SK-MEL-5 (cell line): ENCODE measurements around the gene KRT86. TPM values are rescaled to one million over a fixed set of nuclear protein-coding genes. Genes with fewer than 3 reads are reported as not detected.
"Not testable (repeated sequence)": the region's sequence is repeated elsewhere in the genome, so short reads cannot be mapped to it uniquely, and the experiment has no call there.

Experiments
- DNase-seq: peaks from one replicate; pipeline ENCODE4 v3.0.0-alpha.2; 2016; ENCODE audit warnings: low read depth, low spot score
- in situ Hi-C: cut with HindIII; loops from 2 replicates; pipeline ENCODE4 v1.10.0; 2016; ENCODE audit warnings: low sequenced_read_pairs, high pct_unique_total_duplicates, low pct_unique_long_range_greater_than_20kb
- total RNA-seq: library from RNA; depleted of rRNA; stranded (reverse); fragments of >200 nt; shearing (Covaris generic); gene quantifications from 2 replicates; pipeline ENCODE4 v1.2.3, GENCODE V29; 2014

The KRT86 gene
- total RNA-seq, 1 experiment from 2014 or later: not detected

GRCh38 chr12:52280319-52280795 is 5.9 kb downstream of the KRT86 start:
- in situ Hi-C loops: no loop called here
- peak; percentile 78 for DNase-seq

- peak; percentile 94 for DNase-seq
- in situ Hi-C loops: no loop called here
Observed at GRCh38 chr12:52280796-52281560, 6.5 kb downstream of the KRT86 start.

- in situ Hi-C loops: no loop called here
- no peak for DNase-seq
Observed at GRCh38 chr12:52284562-52285171, 10.2 kb downstream of the KRT86 start.

GRCh38 chr12:52285172-52285745 is 10.8 kb downstream of the KRT86 start:
- in situ Hi-C loops: no loop called here
- no peak for DNase-seq

GRCh38 chr12:52285851-52286530 is 11.5 kb downstream of the KRT86 start:
- in situ Hi-C loops: no loop called here
- no peak for DNase-seq

- in situ Hi-C loops, DNase-seq: not testable (repeated sequence)
Observed at GRCh38 chr12:52286857-52287785, 12.7 kb downstream of the KRT86 start.

- in situ Hi-C loops, DNase-seq: not testable (repeated sequence)
Observed at GRCh38 chr12:52287816-52288805, 13.7 kb downstream of the KRT86 start.

- in situ Hi-C loops, DNase-seq: not testable (repeated sequence)
Observed at GRCh38 chr12:52290483-52291134, 16.2 kb downstream of the KRT86 start.

GRCh38 chr12:52291267-52291935 is 17.0 kb downstream of the KRT86 start, which contains the start of gene KRT81:
KRT81 (minus strand) TSS chr12:52291534; CDS start chr12:52291465, 69 bp downstream.
- in situ Hi-C loops: no loop called here
- DNase-seq: no peak

- no peak for DNase-seq
- in situ Hi-C loops: no loop called here
Observed at GRCh38 chr12:52293926-52294325, 19.5 kb downstream of the KRT86 start.

- DNase-seq: no peak
- in situ Hi-C loops: no loop called here
Observed at GRCh38 chr12:52294803-52295202, 20.4 kb downstream of the KRT86 start.

- in situ Hi-C loops: no loop called here
- no peak for DNase-seq
Observed at GRCh38 chr12:52295663-52296062, 21.2 kb downstream of the KRT86 start.

- no peak for DNase-seq
- in situ Hi-C loops: no loop called here
Observed at GRCh38 chr12:52296572-52297215, 22.2 kb downstream of the KRT86 start.

- in situ Hi-C loops: no loop called here
- no peak for DNase-seq
Observed at GRCh38 chr12:52298677-52299190, 24.3 kb downstream of the KRT86 start.
